K562 (cell line): Measurements from ENCODE around the gene FILIP1. TPM values are rescaled to one million over a fixed set of nuclear protein-coding genes. Genes with fewer than 3 reads are reported as not detected.

Experiments
- HDAC3 ChIP-seq: fragments of 450-650 bp; IDR thresholded peaks from 2 replicates; pipeline ENCODE4 v1.6.1; 2018; ENCODE audit warnings: borderline replicate concordance, mild to moderate bottlenecking, moderate library complexity; ENCODE audit not compliant: partially characterized antibody
- MGA ChIP-seq: fragments of 450-650 bp; IDR thresholded peaks from 2 replicates; pipeline ENCODE4 v1.6.1; 2016; ENCODE audit warnings: mild to moderate bottlenecking, moderate library complexity
- NR2C1 ChIP-seq, 2 experiments: fragments of 450-650 bp; IDR thresholded peaks; 2 replicates each; pipeline ENCODE4 v1.6.1; 2017; ENCODE audit warnings: mild to moderate bottlenecking in 2 of 2, antibody characterized with exemption in 1 of 2, inconsistent platforms in 1 of 2, missing compliant biosample characterization in 1 of 2, missing genetic modification characterization in 1 of 2
- OTX1 ChIP-seq: fragments of 450-650 bp; formaldehyde crosslinking; IDR thresholded peaks from 2 replicates; pipeline ENCODE4 v1.4.0; 2022; ENCODE audit warnings: mild to moderate bottlenecking
- SMAD3 ChIP-seq: fragments of 450-650 bp; formaldehyde crosslinking; conservative IDR thresholded peaks from 2 replicates; pipeline ENCODE4 v1.4.0; 2020; ENCODE audit warnings: mild to moderate bottlenecking
- SRF ChIP-seq, 2 experiments: fragments of 250-450, 450-650 bp in 1 of 2; sonication (Bioruptor Pico) in 1 of 2; sonication (generic) in 1 of 2; formaldehyde crosslinking; IDR thresholded peaks; 2 replicates each; pipeline versions ENCODE4 v1.5.0 to v1.5.1; 2020 to 2022; ENCODE audit warnings: mild to moderate bottlenecking in 1 of 2, missing genetic modification reagents in 1 of 2
- ZNF764 ChIP-seq: fragments of 250-450 bp; sonication (Bioruptor Pico); IDR thresholded peaks from 2 replicates; pipeline ENCODE4 v1.4.0; 2020; ENCODE audit warnings: low read depth, mild to moderate bottlenecking, moderate library complexity
- polyA plus RNA-seq, 8 experiments: library from polyadenylated mRNA; depleted of rRNA in 4 of 8; stranded (reverse) in 5 of 8; unstranded in 3 of 8; fragments of >200 nt; fragmentation: Nextera tagmentation in 2 of 8; fragmentation: Illumina TruSeq in 1 of 8; extraction: Ambion mirVana in 2 of 8; extraction: Trizol in 1 of 8; gene quantifications; 2 replicates each; pipeline versions ENCODE4 v1.2.1 to v1.2.3, GENCODE V29; 2011 to 2014; ENCODE audit warnings: inconsistent platforms in 1 of 8, missing spikeins in 1 of 8
- total RNA-seq, 7 experiments: library from RNA; depleted of rRNA in 6 of 7; stranded (reverse); fragments of >200 nt in 6 of 7; fragmentation: Illumina TruSeq in 2 of 7; extraction: Trizol in 2 of 7; gene quantifications; 2 replicates each; pipeline versions ENCODE4 v1.2.1 to v1.2.3, GENCODE V29; 2011 to 2021; ENCODE audit warnings: low replicate concordance in 1 of 7
- TF ChIP-seq, protein P1 (sequence below): fragments of 450-650 bp; IDR thresholded peaks from 2 replicates; pipeline ENCODE4 v1.6.1; 2016; ENCODE audit warnings: missing biosample characterization, missing genetic modification characterization
- TF ChIP-seq, protein P2 (sequence below): sonication (generic); formaldehyde crosslinking; IDR thresholded peaks from 2 replicates; pipeline ENCODE4 v1.8.0; 2022; ENCODE audit warnings: missing genetic modification reagents, mild to moderate bottlenecking, moderate library complexity, borderline replicate concordance

FILIP1 gene
- total and polyA plus RNA-seq, 9 of the 15 experiments (the other 6 are each of a cell fraction or from before 2014, with no cell fraction given) = 0.03 to 0.25 (median 0.10) TPM; not detected in 1

- TF ChIP-seq MGA (peak; percentile 86), HDAC3 (no peak), NR2C1 (IDR thresholded peaks at IDR 0.05) (no peak), NR2C1 (tag; IDR thresholded peaks at IDR 0.05) (no peak), SRF (CRISPR knock-in tag; IDR thresholded peaks at IDR 0.05) (peak in 1 of 2 experiments; percentile 45; a peak in 1 of 4 replicates), SMAD3 (CRISPR knock-in tag) (no peak), ZNF764 (no peak), OTX1 (no peak)
- TF ChIP-seq, protein P1, sequence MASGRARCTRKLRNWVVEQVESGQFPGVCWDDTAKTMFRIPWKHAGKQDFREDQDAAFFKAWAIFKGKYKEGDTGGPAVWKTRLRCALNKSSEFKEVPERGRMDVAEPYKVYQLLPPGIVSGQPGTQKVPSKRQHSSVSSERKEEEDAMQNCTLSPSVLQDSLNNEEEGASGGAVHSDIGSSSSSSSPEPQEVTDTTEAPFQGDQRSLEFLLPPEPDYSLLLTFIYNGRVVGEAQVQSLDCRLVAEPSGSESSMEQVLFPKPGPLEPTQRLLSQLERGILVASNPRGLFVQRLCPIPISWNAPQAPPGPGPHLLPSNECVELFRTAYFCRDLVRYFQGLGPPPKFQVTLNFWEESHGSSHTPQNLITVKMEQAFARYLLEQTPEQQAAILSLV = no peak
- TF ChIP-seq, protein P2, sequence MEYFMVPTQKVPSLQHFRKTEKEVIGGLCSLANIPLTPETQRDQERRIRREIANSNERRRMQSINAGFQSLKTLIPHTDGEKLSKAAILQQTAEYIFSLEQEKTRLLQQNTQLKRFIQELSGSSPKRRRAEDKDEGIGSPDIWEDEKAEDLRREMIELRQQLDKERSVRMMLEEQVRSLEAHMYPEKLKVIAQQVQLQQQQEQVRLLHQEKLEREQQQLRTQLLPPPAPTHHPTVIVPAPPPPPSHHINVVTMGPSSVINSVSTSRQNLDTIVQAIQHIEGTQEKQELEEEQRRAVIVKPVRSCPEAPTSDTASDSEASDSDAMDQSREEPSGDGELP (CRISPR knock-in tag) = peak; percentile 95
Observed at GRCh38 chr6:75284632-75285282, 208.8 kb downstream of the FILIP1 start, which contains the start of gene TMEM30A (continued).
